Measurements from ENCODE around the gene GLIPR1L1. TPM values are rescaled to one million over a fixed set of nuclear protein-coding genes. Genes with fewer than 3 reads are reported as not detected.
"Not testable (repeated sequence)": the region's sequence is repeated elsewhere in the genome, so short reads cannot be mapped to it uniquely, and the experiment has no call there.

The GLIPR1L1 gene
- total RNA-seq, 1 experiment from 2014 or later: not detected

DNA sequence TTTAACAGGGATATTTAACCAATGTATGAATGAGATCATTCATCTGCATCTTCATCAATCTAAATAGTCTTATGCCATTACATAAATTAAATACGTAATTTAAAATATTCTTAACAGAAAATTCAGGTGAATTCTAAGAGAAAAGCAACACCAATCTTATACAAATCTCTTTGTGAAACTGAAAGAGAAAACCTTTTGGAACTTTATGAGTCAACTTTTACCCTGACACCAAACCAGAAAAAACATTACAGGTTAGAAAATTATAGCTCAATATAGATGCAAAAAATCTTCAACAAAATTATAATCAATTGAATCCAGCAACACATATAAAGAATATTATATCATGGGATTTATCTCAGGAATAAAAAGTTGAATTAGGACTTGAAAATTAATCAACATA is 3.4 kb downstream of the GLIPR1L1 start:
- Histone ChIP-seq H3K27me3 (no peaks in the 10 kb centered on the region), H3K9me3 (no peaks in the 10 kb centered on the region), H3K4me3 (no peak overlapping the region), H3K36me3 (no peaks in the 10 kb centered on the region)
- no peak for DNase-seq

DNA sequence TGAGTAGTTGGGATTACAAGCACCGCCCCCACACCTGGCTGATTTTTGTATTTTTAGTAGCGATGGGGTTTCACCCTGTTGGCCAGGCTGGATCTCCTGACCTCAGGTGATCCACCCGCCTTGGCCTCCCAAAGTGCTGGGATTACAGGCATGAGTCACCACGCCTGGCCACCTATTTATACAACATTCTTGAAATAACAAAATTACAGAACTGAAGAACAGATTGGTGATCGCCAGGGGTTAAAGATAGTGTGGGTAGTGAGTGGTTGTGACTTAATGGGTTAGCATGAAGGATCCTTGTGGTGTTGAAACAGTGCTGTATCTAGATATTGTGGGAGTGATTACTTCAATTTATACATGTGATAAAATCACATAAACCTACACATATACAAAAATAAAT is 7.4 kb downstream of the GLIPR1L1 start:
- Histone ChIP-seq H3K9me3 (no peaks in the 10 kb centered on the region), H3K4me3 (no peak overlapping the region), H3K27me3 (no peaks in the 10 kb centered on the region), H3K36me3 (no peaks in the 10 kb centered on the region)
- DNase-seq: no peak

GRCh38 chr12:75345531-75345930 is 11.1 kb downstream of the GLIPR1L1 start:
- Histone ChIP-seq H3K36me3 (no peaks in the 10 kb centered on the region), H3K4me3 (no peak overlapping the region), H3K9me3 (no peaks in the 10 kb centered on the region), H3K27me3 (no peaks in the 10 kb centered on the region)
- DNase-seq: no peak

GRCh38 chr12:75346215-75346614 is 11.7 kb downstream of the GLIPR1L1 start:
- DNase-seq, H3K36me3 ChIP-seq, H3K27me3 ChIP-seq, H3K9me3 ChIP-seq, H3K4me3 ChIP-seq: not testable (repeated sequence)

DNA sequence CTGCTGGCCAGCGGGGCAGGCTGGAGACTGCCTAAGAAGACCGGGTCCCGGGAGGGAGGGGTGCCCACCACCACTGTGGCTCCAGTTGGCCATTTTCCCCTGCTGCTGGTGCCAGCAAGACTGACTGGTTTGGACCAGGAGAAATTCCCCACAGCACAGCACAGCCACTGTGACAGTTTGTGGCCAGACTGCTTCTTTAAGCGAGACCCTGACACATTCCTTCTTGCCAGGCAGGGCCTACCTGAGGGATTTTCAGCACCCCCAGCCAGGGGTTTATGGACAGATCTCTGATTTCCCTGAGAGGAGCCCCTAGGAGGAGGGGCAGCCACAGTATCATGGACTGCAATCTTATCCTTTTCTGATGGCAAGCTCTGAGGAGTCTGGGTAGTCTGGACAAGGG is 15.5 kb downstream of the GLIPR1L1 start:
- H3K27me3 ChIP-seq: no peaks in the 10 kb centered on the region
- no peak overlapping the region for H3K4me3 ChIP-seq
- no peak for DNase-seq
- H3K36me3 ChIP-seq: no peaks in the 10 kb centered on the region
- peaks cover 9% of the 10 kb centered on the region for H3K9me3 ChIP-seq

DNA sequence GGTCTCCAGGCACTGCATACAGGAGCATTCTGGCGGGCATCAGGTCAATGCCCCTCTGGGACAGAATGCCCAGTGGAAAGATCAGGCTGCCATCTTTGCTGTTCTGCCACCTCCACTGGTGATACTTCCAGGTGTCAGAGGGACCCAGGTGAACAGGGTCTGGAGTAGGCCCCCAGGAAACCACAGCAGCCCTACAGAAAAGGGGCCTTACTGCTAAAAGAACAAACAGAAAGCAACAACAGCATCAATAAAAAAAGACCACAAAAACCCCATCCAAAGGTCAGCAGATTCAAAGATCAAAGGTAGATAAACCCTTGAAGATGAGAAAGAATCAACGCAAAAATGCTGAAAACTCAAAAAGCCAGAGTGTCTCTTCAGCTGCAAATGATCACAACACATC is 15.9 kb downstream of the GLIPR1L1 start:
- no peaks in the 10 kb centered on the region for H3K36me3 ChIP-seq
- H3K27me3 ChIP-seq: no peaks in the 10 kb centered on the region
- H3K9me3 ChIP-seq: peaks cover 13% of the 10 kb centered on the region
- no peak overlapping the region for H3K4me3 ChIP-seq
- DNase-seq: no peak

DNA sequence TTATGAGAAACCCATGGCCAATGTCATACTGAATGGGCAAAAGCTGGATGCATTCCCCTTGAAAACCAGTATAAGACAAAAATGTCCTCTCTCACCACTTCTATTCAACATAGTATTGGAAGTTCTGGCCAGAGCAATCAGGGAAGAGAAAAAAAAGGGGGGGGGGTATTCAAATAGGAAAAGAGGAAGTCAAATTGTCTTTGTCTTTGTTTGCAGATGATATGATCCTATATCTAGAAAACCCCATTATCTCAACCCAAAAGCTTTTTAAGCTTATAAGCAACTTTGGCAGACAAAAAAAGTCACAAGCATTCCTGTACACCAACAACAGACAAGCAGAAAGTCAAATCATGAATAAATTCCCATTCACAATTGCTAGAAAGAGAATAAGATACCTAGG is 19.5 kb downstream of the GLIPR1L1 start:
- Histone ChIP-seq H3K4me3 (no peak overlapping the region), H3K9me3 (peaks cover 13% of the 10 kb centered on the region), H3K27me3 (no peaks in the 10 kb centered on the region), H3K36me3 (no peaks in the 10 kb centered on the region)
- no peak for DNase-seq

GRCh38 chr12:75360920-75361319 is 26.4 kb downstream of the GLIPR1L1 start:
- H3K9me3 ChIP-seq: no peaks in the 10 kb centered on the region
- DNase-seq: no peak

DNA sequence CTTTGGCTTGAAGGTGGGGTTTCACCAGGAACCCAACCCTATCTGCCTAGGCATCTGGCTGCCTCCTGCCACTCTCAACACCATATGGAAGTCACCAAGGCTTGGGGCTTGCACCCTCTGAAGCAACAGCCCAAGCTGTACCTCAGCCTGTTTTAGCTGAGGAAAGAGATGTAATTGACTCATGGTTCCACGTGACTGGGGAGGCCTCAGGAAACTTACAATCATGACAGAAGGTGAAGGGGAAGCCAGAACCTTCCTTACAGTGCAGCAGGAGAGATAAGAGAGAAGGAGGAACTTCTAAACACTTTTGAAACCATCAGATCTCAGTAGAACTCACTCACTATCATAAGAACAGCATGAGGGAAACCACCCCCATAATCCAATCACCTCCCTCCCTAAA is 26.9 kb downstream of the GLIPR1L1 start:
- DNase-seq: no peak
- H3K4me3 ChIP-seq: no peak overlapping the region
- no peaks in the 10 kb centered on the region for H3K27me3 ChIP-seq
- no peaks in the 10 kb centered on the region for H3K36me3 ChIP-seq
- no peaks in the 10 kb centered on the region for H3K9me3 ChIP-seq

More at GRCh38 chr12:75360920-75361319, 26.4 kb downstream of the GLIPR1L1 start:
- Histone ChIP-seq H3K27me3 (no peaks in the 10 kb centered on the region), H3K4me3 (no peak overlapping the region), H3K36me3 (no peaks in the 10 kb centered on the region)

- H3K4me3 ChIP-seq: no peak overlapping the region
- no peaks in the 10 kb centered on the region for H3K9me3 ChIP-seq
- DNase-seq: no peak
- no peaks in the 10 kb centered on the region for H3K27me3 ChIP-seq
- no peaks in the 10 kb centered on the region for H3K36me3 ChIP-seq
These were observed 30.4 kb downstream of the GLIPR1L1 start for GRCh38 chr12:75364919-75365318.

- Histone ChIP-seq H3K27me3 (no peaks in the 10 kb centered on the region), H3K36me3 (no peaks in the 10 kb centered on the region), H3K4me3 (no peak overlapping the region), H3K9me3 (no peaks in the 10 kb centered on the region)
- DNase-seq: no peak
These were observed 32.2 kb downstream of the GLIPR1L1 start for GRCh38 chr12:75366629-75367028.

- Histone ChIP-seq H3K4me3 (no peak overlapping the region), H3K9me3 (no peaks in the 10 kb centered on the region), H3K27me3 (no peaks in the 10 kb centered on the region), H3K36me3 (no peaks in the 10 kb centered on the region)
- DNase-seq: no peak
These were observed 40.5 kb downstream of the GLIPR1L1 start for GRCh38 chr12:75374971-75375370.

- no peak for DNase-seq
- Histone ChIP-seq H3K27me3 (no peaks in the 10 kb centered on the region), H3K9me3 (no peaks in the 10 kb centered on the region), H3K4me3 (no peak overlapping the region), H3K36me3 (no peaks in the 10 kb centered on the region)
These were observed 43.9 kb downstream of the GLIPR1L1 start for GRCh38 chr12:75378354-75378753.

DNA sequence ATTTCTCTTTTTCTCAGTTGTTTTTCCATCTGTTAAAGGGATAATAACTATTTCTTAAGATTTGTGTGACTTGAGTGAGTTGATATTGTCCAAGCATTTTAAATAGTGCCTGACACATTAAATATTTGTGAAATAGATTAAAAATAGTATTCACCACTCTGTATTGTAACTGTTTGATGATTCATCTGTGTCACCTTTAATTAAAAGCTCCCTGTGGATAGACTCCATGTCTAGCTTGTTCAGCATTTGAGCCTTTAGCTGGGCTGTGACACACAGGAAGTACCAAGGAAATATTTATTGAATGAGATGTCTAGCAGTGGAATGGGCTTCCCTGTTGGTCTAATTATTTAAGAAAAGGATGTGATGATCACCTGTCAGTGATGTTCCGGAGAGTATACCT is 54.6 kb downstream of the GLIPR1L1 start:
- Histone ChIP-seq H3K9me3 (no peaks in the 10 kb centered on the region; the same call in 1 of the 2 replicates), H3K27me3 (no peaks in the 10 kb centered on the region), H3K4me3 (no peak overlapping the region), H3K36me3 (no peaks in the 10 kb centered on the region)
- no peak for DNase-seq

GRCh38 chr12:75389706-75390105 is 55.2 kb downstream of the GLIPR1L1 start:
- Histone ChIP-seq H3K4me3 (peak overlapping the region; percentile 54), H3K36me3 (no peaks in the 10 kb centered on the region), H3K27me3 (no peaks in the 10 kb centered on the region), H3K9me3 (no peaks in the 10 kb centered on the region; the same call in 1 of the 2 replicates)
- DNase-seq: no peak

- no peak for DNase-seq
- H3K9me3 ChIP-seq: no peaks in the 10 kb centered on the region; the same call in 1 of the 2 replicates
- no peaks in the 10 kb centered on the region for H3K27me3 ChIP-seq
- H3K36me3 ChIP-seq: no peaks in the 10 kb centered on the region
- H3K4me3 ChIP-seq: peak overlapping the region; percentile 54
These were observed 55.9 kb downstream of the GLIPR1L1 start for GRCh38 chr12:75390156-75390898.

- Histone ChIP-seq H3K9me3 (no peaks in the 10 kb centered on the region), H3K27me3 (no peaks in the 10 kb centered on the region), H3K4me3 (peak within 1 kb of the TSS; percentile 54), H3K36me3 (no peaks in the 10 kb centered on the region)
- DNase-seq: peak; percentile 99
These were observed 56.5 kb downstream of the GLIPR1L1 start, which contains the start of gene GLIPR1L2 for GRCh38 chr12:75390899-75391538. TSS of gene GLIPR1L2 (plus strand) at chr12:75391089. CDS start at chr12:75391117, 28 bp downstream.

- Histone ChIP-seq H3K27me3 (no peaks in the 10 kb centered on the region), H3K9me3 (peaks cover 4% of the 10 kb centered on the region; the same call in 1 of the 2 replicates), H3K36me3 (no peaks in the 10 kb centered on the region), H3K4me3 (no peak overlapping the region)
- DNase-seq: no peak
These were observed 69.8 kb downstream of the GLIPR1L1 start for GRCh38 chr12:75404231-75404630.

Data from MG63 (cell line).